ENCODE measurements around the gene TMEM150C. TPM values are rescaled to one million over a fixed set of nuclear protein-coding genes. Genes with fewer than 3 reads are reported as not detected.

The TMEM150C gene
- polyA plus RNA-seq, 3 donors, result 26.4 to 30.2 (median 27.5) TPM

Other genes with a start within 250 kb of the TMEM150C start
- 100 to 1,000 TPM; 563 to 616 (median 590) TPM for gene HNRNPD, start 188.0 kb downstream of the TMEM150C start, polyA plus RNA-seq (ENCODE audit: insufficient read length in 3 of 3)
- gene HNRNPDL, start 131.5 kb downstream of the TMEM150C start, polyA plus RNA-seq (ENCODE audit: insufficient read length in 3 of 3), result 100 to 1,000 TPM; 520 to 660 (median 622) TPM
- 10 to 100 TPM; 76.6 to 80.7 (median 77.1) TPM for gene ENOPH1, start 131.4 kb downstream of the TMEM150C start, polyA plus RNA-seq (ENCODE audit: insufficient read length in 3 of 3)
- 10 to 100 TPM; 30.0 to 44.7 (median 38.1) TPM for gene SCD5, start 236.8 kb upstream of the TMEM150C start, polyA plus RNA-seq (ENCODE audit: insufficient read length in 3 of 3)

All from right renal cortex interstitium (tissue), 3 donors.